Pancreas (tissue), 10 donors: ENCODE data around the gene DUSP9. TPM values are rescaled to one million over a fixed set of nuclear protein-coding genes. Genes with fewer than 3 reads are reported as not detected.

ENCODE experiments used
- ATAC-seq, 4 donors: fragments of 200-7000 bp; cut with Tn5 transposase; one replicate each; pipeline versions ENCODE4 v1.8.0 to v1.9.1; 2020; ENCODE audit warnings: mild to moderate bottlenecking in 4 of 4, moderate library complexity in 4 of 4
- DNase-seq, 6 donors: peaks; one replicate each; pipeline ENCODE4 v3.0.0-alpha.2; 2020
- FAIRE-seq: peaks from 2 replicates; lab custom pipeline; 2012; peaks lifted over from hg19 to GRCh38; lab: Jason Lieb, UNC
- H3K27ac ChIP-seq, 4 donors: fragments of 200-600 bp; sonication (generic); 1 replicate in 3 of 4; 2 replicates in 1 of 4; pipeline versions ENCODE4 v1.5.0 to v1.8.0; 2020
- H3K27me3 ChIP-seq, 4 donors: fragments of 200-600 bp; one replicate each; pipeline ENCODE4 v1.8.0; 2021
- H3K36me3 ChIP-seq, 3 donors: fragments of 200-600 bp; sonication (generic) in 1 of 3; one replicate each; pipeline versions ENCODE4 v1.5.0 to v1.8.0; 2020 to 2021
- H3K4me1 ChIP-seq, 3 donors: fragments of 200-600 bp; one replicate each; pipeline ENCODE4 v1.8.0; 2021
- H3K4me3 ChIP-seq, 4 donors: fragments of 200-600 bp; sonication (generic) in 2 of 4; one replicate each; pipeline versions ENCODE4 v1.5.0 to v1.8.0; 2020 to 2021
- H3K9me3 ChIP-seq, 4 donors: fragments of 200-600 bp; one replicate each; pipeline ENCODE4 v1.8.0; 2021
- WGBS, 2 donors: extraction: QIAGEN DNeasy Blood & Tissue Kit; methylation state at CpG; one replicate each; pipeline ENCODE4 v1.1.7; 2013; 5-methylcytosine and 5-hydroxymethylcytosine counted together
- intact Hi-C, 3 donors: fragments of 100-400 bp; cut with DNase I; formaldehyde crosslinking; loops; one replicate each; pipeline versions ENCODE4 v1.11.1 to v1.14.2; 2022
- polyA plus RNA-seq, 2 donors: library from polyadenylated mRNA; stranded (reverse); fragments of 200-250 nt; gene quantifications; one replicate each; pipeline ENCODE4 v1.2.3, GENCODE V29; 2013
- total RNA-seq, 6 donors: library from RNA; stranded (reverse); fragmentation: NEBNext Ultra II Directional in 4 of 6; extraction: Animal tissue kit (Norgen Biotek cat#: 25700) in 4 of 6; gene quantifications; one replicate each; pipeline versions ENCODE4 v1.2.1 to v1.2.4, GENCODE V29; 2021 to 2023
- TF ChIP-seq, protein P1 (sequence below), 4 donors: fragments of 200-600 bp; sonication (generic) in 3 of 4; IDR thresholded peaks; one replicate each; pipeline versions ENCODE4 v1.5.0 to v1.8.0; 2021; ENCODE audit warnings: antibody characterized with exemption in 4 of 4
- donor health status: healthy with polysubstance abuse.
- donor health status: DM: no; HTN: no; CAD: no; lungs with moderate emphysema.
- donor health status: DM: no; HTN: no; CAD: no.
- donor health status: control.
- donor health status: control.
- donor health status: Bipolar disorder and iron deficiency.
- donor health status: DM: yes; HTN: yes; CAD: no.
- donor health status: DM: no; HTN: no; CAD: no.
- donor health status: DM: no; HTN: no; CAD: no.
- donor health status: DM: yes; HTN: yes; CAD: no.

Gene DUSP9
- total and polyA plus RNA-seq, 8 donors, result 0.07 to 0.28 (median 0.12) TPM; not detected in 4

DNA sequence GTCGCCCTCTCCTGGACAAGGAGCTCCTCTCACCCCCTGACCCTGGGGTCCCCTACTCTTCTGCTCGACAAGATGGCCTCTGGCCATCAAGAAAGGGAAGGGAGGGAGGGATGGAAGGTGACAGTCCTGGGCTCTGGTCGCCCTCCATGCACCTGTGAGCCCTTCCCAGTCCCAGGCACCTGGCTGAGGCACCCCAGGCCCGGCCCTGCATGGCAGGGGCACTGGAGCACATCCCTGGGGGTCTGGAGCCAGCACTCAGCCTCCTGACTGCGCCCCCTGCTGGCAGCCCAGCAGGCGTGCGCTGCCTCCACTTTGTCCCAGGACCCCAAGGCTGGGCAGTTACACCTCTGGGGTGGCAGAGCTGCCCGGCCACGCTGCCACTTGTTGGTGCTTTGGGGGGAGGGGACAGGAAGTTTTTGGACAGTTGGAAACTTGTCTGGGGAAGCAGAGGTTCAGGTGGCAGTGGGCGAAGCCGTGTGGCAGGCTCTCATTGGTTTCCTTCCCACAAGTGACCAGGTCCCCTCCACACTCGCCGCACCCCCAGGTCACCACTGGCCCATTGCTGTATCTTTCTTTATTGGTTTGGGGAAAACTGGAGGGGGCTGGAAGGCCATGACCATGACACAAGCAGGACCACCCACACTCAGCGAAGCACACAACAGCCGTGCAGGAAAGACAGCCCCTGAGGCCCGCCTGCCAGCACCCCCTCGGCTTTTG lies 22.3 kb downstream of the DUSP9 start:
- DNase-seq (peak in 2 of 6 donors; percentile 70 to 80), FAIRE-seq (no peak), ATAC-seq (peak in 2 of 4 donors; percentile 30 to 34)
- H3K27me3 ChIP-seq, result no peaks in the 10 kb centered on the region
- intact Hi-C loops, result no loop called here
- no peaks in the 10 kb centered on the region for H3K9me3 ChIP-seq
- H3K4me1 ChIP-seq, result no peaks in the 10 kb centered on the region
- TF ChIP-seq, protein P1, sequence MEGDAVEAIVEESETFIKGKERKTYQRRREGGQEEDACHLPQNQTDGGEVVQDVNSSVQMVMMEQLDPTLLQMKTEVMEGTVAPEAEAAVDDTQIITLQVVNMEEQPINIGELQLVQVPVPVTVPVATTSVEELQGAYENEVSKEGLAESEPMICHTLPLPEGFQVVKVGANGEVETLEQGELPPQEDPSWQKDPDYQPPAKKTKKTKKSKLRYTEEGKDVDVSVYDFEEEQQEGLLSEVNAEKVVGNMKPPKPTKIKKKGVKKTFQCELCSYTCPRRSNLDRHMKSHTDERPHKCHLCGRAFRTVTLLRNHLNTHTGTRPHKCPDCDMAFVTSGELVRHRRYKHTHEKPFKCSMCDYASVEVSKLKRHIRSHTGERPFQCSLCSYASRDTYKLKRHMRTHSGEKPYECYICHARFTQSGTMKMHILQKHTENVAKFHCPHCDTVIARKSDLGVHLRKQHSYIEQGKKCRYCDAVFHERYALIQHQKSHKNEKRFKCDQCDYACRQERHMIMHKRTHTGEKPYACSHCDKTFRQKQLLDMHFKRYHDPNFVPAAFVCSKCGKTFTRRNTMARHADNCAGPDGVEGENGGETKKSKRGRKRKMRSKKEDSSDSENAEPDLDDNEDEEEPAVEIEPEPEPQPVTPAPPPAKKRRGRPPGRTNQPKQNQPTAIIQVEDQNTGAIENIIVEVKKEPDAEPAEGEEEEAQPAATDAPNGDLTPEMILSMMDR (IDR thresholded peaks at IDR 0.05), result peak; percentile 66 to 76 (median 68)
- WGBS, 2 donors, result 51 to 65% methylated on average over 15 to 17 of the region's 17 CpGs
- no peak overlapping the region for H3K4me3 ChIP-seq
- H3K27ac ChIP-seq, result no peak overlapping the region
- no peaks in the 10 kb centered on the region for H3K36me3 ChIP-seq

DNA sequence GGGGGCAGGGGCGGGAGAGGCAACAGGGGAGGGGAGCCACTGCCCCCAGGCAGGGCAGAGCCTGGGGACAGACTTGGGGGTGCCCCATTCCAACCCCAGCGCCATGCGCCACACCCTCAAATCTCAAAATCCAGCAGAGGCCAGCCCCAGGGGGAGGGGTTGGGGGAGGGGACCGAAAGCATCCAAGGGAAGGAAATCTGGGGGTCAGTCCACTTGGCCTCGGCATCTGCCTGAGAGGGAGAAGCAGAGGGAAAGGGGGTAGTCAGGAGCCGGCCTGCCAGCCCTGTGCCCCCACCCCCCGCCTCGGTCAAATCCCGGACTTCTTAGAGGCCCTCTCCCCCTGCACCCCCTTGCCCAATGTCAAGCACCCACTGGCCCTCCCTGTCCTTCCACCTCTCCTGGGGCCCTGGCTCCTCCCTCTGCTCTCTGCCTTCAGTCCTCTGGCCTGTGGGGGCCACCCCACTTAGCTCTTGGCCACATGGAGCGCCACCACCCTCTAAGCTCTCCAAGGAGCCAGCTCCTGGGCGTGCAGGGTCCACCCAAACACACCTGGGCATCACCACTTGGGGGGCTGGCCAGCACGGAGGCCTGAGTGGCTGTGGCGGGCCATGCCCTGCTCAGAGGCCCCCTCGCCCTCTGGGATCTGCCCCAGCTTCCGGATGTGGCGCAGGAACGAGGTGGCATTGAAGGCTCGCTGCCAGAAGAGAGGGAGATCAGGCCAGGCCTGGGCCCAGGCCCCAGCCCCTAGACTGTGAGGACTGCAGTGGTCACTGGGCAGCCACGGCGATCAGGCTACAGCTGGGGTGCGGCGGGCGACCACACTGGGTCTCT lies 23.1 kb downstream of the DUSP9 start:
- H3K4me3 ChIP-seq, result no peak overlapping the region
- ATAC-seq (no peak), DNase-seq (peak in 2 of 6 donors; percentile 53 to 73), FAIRE-seq (no peak)
- H3K36me3 ChIP-seq, result no peaks in the 10 kb centered on the region
- H3K4me1 ChIP-seq, result no peaks in the 10 kb centered on the region
- H3K27me3 ChIP-seq, result no peaks in the 10 kb centered on the region
- no peaks in the 10 kb centered on the region for H3K9me3 ChIP-seq
- H3K27ac ChIP-seq, result no peak overlapping the region
- TF ChIP-seq, protein P1 (IDR thresholded peaks at IDR 0.05), result no peak
- WGBS, 2 donors, result 74 to 76% methylated on average over 19 to 22 of the region's 23 CpGs
- intact Hi-C loops, result no loop called here

DNA sequence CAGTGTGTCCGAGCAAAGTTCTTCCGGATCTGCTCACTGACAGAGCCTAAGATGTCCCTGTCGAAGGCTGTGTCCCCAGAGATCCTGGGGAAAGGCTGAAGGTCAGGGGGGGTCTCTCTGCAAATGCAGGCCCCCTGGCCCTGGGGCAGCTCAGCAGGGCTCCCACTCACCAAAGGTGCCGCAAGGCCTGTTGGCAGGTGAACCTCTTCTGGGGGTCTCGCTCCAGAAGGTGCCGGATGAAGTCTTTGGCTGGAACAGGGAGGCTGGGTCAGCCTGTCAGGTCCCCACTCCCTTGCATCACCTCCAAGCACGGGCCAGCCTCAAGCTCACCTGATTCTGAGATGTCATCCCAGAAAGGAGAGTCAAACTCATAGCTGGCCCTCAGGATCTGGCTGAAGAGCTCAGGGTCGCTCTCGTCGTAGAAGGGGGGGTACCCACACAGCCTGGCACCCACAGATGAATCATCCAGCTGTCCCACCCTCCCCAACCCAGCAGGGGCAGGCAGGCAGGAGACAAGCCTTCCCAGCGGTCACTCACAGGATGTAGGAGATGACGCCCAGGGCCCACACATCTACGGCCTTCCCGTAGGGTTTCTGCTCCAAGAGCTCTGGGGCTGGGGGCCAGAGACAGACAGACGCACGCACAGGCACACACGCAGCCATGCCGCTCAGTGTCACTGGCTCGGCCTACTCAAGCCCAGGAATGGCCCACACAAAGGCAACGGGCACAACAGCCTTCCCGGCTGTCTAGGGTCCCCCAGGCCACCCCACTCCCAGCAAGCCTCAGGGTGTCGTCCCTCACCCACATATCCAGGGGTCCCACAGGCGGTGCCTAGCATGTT lies 24.0 kb downstream of the DUSP9 start:
- FAIRE-seq (no peak), DNase-seq (peak in 2 of 6 donors; percentile 50 to 63), ATAC-seq (no peak)
- WGBS, 2 donors, result 85 to 92% methylated on average over 23 of the region's 23 CpGs
- TF ChIP-seq, protein P1 (IDR thresholded peaks at IDR 0.05), result no peak
- Histone ChIP-seq H3K9me3 (no peaks in the 10 kb centered on the region), H3K4me1 (no peaks in the 10 kb centered on the region), H3K27me3 (no peaks in the 10 kb centered on the region), H3K27ac (no peak overlapping the region), H3K36me3 (no peaks in the 10 kb centered on the region), H3K4me3 (no peak overlapping the region)
- intact Hi-C loops, result no loop called here

DNA sequence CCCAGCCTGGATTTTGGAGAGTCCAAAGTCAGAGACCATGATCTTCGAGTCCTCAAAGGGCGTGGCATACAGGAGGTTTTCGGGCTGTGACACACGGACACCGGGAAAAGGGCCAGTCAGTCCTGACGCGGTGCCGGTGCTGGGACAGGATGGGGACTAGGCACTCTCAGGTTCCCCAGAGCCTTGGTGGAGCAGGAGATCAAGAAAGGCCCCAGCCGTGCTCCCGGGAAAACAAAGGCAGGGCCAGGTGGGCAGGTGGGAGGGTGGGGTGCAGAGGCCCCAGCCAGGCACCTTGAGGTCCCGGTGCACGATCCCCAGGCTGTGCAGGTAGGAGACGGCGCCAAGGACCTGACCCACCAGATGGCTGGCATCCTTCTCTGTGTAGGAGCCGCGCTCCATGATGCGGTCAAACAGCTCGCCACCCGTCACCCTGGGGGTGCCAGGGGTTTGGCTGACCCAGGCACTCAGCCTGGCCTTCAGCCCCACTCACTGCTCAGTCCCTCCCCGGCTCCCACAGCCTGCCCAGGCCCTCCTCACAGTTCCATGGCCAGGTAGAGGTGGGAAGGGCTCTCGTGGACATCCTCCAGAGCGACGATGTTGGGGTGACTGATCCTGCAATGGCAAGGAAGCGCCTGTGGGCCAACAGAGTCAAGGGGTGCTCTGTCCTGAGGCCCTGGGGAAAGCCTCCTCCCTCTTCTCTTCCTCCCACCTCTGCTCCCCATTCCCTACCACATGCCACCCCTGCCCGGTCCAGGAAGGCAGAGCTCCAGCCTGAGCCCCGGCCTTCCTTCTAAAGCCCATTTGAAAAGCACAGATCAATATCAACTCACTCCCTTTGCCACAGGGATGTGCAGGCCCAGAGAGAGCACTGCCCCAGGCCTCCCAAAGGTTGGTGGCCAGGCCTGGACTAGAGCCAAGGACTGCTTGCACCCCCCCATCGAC lies 24.9 kb downstream of the DUSP9 start:
- no peaks in the 10 kb centered on the region for H3K27me3 ChIP-seq

More for the DNA sequence above, 24.9 kb downstream of the DUSP9 start:
- Histone ChIP-seq H3K4me3 (no peak overlapping the region), H3K27ac (no peak overlapping the region), H3K9me3 (no peaks in the 10 kb centered on the region), H3K36me3 (no peaks in the 10 kb centered on the region), H3K4me1 (no peaks in the 10 kb centered on the region)
- intact Hi-C loops, result no loop called here
- FAIRE-seq, result no peak
- 86 to 87% methylated on average over 27 of the region's 27 CpGs for WGBS, 2 donors
- DNase-seq, result peak in 2 of 6 donors; percentile 42 to 66
- no peak for ATAC-seq
- TF ChIP-seq, protein P1 (IDR thresholded peaks at IDR 0.05), result no peak
